Eye (tissue), 1 donor: ENCODE data around the gene HDDC2.
"Not testable (repeated sequence)": the region's sequence is repeated elsewhere in the genome, so short reads cannot be mapped to it uniquely, and the experiment has no call there.

Experiments used
- DNase-seq: peaks from one replicate; pipeline ENCODE4 v3.0.0-alpha.2; 2015

HDDC2 gene

DNA sequence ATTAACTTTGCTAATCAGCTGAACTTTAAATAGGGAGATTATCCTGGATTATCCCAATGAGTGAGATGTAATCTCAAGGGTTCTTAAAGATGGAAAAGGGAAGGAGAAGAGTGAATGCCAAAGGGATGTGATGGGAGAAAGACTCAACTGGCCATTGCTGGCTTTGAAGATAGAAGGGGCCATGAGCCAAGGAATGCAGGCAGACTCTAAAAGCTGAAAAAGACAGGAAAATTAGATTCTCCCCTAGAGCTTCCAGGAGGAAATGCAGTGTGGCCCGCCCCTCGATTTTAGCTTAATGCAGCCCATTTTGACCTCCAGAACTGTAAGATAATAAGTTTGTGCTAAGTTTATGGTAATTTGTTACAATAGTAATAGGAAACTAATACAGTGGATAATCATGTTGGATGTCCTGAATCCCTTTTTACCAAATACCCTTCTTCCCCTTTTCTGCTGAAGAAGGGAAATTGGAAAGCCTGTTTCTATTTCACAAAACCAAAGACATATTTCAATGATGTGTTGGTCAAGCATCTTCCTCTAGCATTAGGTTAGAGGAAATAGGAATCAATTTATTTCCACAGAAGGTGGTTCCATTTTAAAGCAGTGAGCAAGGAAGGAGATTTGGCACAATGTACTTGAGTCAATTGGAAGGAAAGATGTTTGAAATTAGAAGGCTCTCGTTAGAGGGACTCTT, 3.3 kb upstream of the HDDC2 start:
- no peak for DNase-seq

DNA sequence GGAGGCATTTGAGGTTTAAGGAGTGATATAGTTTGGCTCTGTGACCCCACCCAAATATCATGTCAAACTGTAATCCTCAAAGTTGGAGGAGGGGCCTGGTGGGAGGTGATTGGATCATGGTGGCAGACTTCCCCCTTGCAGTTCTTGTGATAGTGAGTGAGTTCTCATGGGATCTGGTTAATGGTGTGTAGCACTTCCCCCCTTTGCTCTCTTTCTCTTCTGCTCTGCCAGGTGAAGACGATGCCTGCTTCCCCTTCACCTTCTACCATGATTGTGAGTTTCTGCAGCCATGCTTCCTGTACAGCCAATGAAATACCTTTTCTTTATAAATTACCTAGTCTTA, 1.7 kb upstream of the HDDC2 start:
- no peak for DNase-seq

DNA sequence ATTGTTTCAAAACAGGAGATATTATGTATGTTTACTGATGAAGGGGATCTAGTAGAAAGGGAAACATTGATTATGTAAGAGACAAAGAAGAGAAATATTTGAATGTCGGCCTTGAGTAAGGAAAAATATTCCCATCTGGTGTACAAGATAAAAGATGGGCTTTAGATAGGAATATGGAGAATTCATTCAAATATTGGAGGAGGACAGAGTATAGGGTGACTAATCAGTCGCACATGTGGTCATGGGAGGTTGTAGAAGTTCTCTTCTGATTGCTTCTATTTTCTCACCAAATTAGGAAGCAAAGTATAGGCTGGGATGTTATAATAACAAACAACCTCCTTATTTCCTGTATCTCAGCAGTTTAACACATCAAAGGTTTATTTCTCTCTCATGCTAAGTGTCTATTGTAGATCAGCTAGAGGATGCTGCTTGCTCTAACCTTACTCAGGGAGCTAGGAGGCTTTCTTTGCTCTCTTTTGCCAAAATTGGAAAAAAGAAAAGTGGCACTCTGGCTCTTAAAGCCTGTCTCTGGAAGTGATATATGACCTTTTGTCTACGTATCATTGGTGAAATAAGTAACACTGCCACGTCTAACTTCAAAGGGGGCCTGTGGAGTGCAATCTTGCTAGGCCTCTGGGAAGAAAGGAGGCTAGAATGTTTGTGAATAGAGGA, 1.2 kb upstream of the HDDC2 start:
- DNase-seq = no peak

DNA sequence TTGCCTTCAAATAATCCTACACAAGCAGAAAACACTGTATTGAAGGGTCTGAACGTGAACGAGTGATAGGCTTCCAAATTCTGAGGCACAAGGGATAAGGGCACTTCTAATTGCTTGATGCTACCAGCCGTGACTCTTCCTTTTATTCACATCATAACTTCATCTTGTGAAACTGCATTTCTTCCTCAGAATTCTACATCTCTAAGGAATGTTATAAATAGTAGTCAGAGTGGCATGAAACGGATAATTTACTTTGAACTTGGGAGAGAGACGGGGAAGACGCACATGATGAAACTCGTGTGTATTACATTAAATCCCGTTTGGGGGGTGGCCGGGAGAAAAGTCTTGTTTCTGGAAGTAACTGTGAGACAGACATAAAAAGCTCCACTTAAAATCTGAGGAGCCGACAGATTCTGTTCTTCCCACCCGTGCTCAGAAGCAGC, 754 bp downstream of the HDDC2 start:
- no peak for DNase-seq

DNA sequence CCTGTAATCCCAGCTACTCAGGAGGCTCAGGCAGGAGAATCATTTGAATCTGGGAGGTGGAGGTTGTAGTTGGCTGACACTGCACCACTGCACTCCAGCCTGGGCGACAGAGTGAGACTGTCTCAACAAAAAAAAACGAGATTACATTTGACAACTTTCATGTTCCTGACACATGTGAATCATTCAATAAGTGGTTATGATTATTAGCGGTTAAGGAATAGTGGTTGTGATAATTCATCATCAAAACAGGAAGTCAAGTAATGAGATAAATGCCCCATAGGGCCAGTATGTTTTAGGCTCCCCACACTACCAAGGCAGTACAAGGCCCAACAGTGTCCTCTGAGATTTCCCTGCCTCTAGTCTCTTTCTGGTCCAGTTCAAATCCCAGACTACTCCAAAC, 2.5 kb downstream of the HDDC2 start:
- no peak for DNase-seq

DNA sequence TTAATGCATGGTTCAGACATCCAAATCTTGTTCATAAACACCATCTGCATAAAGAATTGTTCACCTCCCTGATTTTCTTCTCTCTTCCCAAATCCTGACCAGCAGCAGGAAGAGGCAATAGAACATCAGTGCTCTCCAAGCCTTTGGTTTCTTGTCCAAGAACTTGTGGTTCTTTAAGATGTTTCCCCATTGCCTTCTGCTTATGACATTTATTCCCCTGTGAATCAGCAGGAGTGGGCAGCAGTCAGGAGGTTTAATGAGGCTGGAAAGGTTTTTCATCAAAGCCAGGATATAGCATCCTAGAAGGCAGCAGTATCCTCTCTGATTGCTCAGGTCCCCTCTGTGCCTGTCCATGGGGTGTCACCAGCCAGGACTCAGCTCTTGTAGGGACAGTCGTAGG, 5.3 kb downstream of the HDDC2 start:
- DNase-seq = no peak

DNA sequence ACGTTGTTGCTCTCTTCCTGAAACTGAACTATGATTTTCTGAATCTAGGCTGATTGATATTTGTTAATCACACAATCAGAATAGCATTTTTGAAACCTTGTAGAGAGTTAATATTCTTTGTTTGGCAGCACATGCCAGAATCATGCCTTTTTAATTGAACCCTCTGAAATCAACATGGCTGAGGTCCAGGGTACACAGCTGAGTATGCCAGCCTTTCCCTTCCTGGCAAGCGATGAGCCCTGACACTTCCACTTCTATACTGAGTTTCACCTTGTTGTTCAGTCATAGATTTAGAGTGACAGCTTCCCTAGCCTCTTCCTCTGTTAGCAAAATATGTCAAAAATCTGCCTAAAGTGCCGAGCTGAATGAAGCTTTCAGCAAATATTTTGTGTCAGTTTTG, 6.8 kb downstream of the HDDC2 start:
- DNase-seq = no peak

DNA sequence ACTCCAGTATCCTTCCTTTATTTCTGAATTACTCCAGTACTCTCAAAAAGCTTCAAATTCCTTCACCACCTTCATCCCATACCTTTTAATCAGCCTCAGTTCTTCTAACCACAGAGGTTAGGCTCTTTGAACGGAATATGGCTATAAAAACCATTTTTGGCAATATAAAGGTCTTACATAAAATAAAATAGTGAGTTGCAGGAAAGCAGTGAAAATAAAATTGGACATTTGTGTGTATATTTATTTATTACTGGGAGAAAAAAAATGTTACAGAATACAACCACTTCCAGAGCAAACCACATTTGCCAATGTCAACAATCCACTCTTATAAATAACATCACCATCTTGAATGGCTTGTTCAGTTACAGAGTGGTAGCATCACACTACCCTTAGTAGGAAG, 7.7 kb downstream of the HDDC2 start:
- DNase-seq = no peak

DNA sequence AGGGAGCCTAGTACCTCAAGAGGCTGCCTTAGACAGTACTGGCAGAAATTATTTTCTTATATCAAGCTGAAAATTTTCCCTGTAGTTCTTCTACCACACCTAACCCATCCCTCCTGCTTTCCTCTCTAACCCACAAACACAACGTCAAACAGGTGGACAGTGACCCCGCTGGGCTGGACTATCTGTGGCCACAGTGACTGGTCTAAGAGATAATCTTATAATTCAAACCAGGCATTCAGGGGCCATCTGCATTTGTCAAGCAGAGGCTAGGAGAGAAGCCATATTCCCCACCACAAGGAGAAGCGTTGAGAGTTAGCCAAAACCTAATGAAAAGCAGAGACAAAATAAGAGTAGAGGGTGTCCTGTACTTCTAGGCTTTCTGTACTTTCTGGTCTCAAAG, 8.2 kb downstream of the HDDC2 start:
- DNase-seq = no peak

DNA sequence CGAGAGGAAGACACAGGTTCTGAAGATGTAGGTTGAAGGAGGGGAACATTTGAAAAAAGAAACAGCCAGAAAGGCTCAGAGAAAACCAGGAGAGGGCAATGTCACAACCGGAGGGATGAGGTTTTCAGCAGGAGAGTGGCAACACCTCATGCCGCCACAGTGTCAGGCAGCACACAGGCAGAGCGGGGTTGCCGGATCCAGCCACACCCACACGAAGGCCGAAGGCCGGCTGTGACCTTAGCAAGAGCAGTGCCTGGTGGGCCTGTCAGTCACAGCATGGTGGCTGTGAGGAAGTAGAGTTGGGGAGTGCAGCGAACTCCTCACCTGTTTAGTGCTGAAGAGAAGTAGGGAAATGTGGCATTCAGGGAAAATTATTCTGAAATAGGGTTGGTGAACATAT, 14.0 kb downstream of the HDDC2 start:
- DNase-seq = no peak

DNA sequence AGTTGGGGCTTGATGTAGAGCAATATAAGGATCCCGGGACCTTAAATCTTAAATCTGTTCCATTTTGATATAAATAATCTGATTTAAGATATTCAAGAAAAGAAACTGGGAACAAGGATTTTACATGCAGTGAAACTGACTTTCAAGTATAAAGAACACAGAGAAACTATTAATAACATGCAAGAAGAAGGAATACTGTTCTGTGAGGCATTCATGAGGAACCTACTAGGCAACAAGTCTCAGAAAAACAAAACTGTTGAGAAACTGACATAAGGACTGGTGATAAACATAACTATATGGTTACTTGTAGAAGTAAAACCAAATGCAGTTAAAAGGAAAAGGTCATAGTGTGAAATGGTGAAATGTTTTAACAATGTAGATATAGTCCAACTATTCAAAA, 15.8 kb downstream of the HDDC2 start:
- no peak for DNase-seq

DNA sequence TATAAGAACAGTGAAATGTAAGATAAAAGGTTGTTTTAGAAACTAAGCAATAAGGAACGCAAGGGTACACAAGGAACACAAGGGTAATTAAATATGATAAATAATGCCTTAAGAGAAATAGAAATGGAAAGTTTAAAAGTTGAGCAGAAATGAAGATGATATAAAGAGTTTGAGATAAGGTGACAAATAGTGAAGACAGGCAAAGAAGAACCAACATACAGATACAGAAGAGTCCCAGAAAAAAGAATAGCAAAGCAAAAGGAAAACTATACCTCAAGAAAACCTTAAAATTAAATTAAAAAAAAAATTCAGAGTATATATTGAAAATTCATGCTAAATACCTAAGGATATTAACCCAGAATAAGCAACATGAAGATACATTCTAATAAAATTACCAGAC, 16.4 kb downstream of the HDDC2 start:
- DNase-seq = no peak

DNA sequence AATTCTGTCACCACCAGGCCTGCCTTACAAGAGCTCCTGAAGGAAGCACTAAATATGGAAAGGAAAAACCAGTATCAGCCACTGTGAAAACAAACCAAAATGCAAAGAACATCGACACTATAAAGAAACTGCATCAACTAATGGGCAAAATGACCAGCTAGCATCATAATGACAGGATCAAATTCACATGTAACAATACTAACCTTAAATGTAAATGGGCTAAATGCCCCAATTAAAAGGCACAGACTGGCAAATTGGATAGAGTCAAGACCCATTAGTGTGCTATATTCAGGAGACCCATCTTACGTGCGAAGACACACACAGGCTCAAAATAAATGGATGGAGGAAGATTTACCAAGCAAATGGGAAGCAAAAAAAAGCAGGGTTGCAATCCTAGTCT, 19.3 kb downstream of the HDDC2 start:
- not testable (repeated sequence) for DNase-seq

DNA sequence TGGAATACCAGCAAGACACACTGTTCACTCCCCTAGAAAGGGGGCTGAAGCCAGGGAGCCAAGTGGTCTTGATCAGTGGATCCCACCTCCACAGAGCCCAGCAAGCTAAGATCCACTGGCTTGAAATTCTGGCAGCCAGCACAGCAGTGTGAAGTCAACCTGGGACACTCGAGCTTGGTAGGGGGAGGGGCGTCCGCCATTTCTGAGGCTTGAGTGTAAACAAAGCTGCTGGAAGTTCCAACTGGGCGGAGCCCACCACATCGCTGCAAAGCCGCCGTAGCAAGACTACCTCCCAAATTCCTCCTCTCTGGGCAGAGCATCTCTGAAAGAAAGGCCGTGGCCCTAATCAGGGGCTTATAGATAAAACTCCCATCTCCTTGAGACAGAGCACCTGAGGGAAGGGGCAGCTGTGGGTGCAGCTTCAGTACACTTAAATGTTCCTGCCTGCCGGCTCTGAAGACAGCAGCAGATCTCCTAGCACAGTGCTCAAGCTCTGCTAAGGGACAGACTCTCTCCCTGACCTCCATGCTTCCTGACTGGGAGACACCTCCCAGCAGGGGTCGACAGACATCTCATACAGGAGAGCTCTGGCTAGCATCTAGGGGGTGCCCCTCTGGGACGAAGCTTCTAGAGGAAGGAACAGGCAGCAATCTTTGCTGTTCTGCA, 21.3 kb downstream of the HDDC2 start:
- DNase-seq = not testable (repeated sequence)

DNA sequence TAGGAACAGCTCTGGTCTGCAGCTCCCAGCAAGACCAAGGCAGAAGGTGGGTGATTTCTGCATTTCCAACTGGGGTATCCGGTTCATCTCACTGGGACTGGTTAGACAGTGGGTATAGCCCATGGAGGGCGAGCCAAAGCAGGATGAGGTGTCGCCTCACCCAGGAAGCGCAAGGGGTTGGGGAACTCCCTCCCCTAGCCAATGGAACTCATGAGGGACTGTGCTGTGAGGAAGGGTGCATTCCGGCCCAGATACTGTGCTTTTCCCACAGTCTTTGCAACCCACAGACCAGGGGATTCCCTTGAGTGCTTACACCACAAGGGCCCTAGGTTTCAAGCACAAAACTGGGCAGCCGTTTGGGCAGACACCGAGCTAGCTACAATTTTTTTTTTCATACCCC, 21.8 kb downstream of the HDDC2 start:
- no peak for DNase-seq

DNA sequence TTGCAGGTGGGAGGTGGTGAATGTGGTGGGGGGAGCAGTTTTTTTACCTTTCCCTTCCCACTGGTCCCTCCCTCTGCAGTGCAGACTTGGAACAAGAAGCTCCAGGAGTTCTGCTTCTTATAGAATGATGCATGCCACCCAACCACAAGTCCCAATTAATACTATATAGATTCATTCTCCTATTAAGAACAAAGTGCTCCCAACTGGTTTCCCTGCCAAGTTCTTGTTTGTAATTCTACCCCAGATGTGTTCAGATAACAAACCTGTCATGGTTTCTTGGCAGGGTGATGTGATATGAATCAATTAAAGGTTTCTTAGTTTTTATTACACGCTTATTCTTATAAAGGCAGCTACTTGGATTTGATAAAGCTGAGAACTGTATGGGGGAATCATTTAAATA, 23.9 kb downstream of the HDDC2 start:
- no peak for DNase-seq

DNA sequence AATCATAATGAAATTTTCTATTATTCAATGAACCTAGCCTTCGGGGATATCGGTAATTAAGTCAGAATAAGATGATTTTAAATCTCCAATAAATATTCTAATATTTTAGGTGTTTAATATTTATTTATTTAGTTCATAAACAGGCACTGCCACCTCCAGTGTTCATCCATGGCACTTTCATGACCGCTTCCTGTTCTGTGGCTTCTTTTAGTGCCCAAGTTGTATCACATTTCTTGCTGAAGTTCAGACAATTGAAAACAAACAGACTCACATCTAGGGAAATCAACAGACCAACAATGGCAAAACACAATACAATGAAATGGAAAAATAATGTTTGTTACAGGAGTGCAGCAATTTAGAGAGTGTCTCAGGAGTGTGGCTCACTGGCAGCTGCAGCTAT, 26.0 kb downstream of the HDDC2 start:
- DNase-seq = no peak

DNA sequence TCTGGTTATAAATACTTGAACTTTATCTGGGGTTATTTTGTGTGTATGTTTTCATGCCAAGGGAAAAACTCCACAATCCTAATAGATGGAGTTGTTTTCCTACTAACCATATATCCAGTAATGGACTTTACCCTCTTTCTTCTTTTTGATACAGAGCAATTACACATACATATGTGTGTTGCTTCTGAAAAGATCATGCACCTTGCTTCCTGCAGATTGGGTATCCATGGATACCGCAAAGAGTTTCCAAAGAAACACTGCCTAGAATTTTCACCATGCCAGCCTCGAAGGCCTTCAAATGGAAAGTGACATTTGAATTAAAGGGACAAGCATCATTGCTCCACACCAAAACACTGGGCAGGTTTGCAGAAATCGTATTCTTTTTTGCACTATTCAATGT, 26.8 kb downstream of the HDDC2 start:
- DNase-seq = no peak

DNA sequence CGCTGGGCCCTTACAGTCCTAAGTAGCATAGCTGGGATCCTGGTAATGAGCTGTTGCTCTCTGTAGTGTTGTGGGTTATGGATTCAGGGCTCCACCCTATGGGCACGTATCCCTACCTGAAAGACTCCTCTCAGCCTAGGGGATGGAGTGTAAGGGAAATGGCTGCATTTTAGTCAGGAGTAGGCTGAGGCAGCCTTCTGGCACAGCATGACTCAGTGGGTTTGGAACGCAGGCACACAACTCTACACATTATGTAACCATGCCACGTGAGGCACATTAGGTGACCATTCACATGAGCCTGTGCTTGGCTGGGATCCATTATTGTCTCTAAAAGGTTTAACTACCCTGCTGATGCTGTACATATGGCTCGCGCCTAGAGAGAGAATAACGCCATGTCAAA, 27.8 kb downstream of the HDDC2 start:
- DNase-seq = no peak

DNA sequence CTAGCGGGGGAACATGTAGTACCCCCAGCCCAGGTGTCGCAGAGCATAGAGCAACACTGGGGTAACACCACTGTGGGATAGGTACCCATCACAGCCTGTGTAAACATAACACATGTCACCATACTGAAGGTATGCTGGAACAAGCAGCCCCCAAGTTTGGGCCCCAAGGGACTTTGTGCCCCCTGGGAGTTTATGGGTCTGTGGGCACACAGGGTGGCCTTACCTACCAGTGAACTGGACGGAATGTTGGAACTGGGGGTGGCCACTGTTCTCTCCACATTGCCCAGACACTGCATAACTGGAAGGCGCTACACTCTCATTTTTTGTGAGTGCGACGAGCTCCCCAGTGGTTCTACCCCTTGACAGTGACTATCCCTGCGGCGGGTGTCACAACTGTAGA, 28.5 kb downstream of the HDDC2 start:
- DNase-seq = no peak

DNA sequence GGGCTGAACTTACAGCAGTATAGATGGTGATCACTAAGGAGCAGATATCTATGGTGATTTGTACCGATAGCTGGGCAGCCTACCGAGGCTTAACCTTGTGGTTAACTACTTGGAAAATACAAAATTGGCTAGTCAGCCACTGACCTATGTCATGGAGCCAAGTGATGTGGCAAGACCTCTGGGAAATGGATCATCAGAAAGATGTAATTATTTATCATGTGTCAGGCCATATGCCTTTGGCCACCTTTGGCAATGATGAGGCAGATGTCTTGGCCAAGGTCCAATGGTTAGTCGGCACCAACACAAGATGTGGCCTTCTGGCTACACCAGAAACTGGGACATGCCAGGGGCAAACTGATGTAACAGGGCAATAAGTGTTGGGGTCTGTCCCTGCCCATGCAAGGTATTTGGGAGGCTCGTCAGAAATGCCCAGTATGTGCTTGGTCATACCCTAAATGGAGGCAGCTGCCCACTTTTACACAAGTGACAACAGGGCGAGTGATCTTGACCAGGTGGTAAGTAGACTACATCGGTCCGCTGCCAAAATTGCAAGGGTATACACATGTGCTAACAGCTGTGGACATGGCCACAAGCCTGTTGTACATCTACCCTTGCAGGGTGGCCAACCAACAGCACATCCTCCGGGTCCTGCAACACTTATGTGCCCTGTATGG, 30.1 kb downstream of the HDDC2 start:
- no peak for DNase-seq

DNA sequence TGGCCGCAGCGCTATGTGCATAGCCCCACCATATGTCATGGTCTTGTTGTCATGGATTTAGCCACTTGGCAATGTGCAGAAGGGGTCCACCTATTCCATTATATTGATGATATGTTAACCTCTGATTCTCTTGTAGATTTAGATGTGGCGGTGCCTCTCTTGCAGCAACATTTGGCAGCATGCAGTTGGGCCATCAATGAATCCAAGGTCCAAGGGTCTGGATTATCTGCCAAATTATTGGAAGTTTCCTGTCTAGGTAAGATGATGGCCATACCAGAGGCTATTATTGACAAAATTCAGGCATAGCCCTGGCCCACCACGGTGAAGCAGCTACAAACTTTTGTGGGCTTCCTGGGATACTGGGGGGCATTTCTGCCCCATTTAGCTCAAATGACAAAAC, 31.4 kb downstream of the HDDC2 start:
- DNase-seq = no peak

DNA sequence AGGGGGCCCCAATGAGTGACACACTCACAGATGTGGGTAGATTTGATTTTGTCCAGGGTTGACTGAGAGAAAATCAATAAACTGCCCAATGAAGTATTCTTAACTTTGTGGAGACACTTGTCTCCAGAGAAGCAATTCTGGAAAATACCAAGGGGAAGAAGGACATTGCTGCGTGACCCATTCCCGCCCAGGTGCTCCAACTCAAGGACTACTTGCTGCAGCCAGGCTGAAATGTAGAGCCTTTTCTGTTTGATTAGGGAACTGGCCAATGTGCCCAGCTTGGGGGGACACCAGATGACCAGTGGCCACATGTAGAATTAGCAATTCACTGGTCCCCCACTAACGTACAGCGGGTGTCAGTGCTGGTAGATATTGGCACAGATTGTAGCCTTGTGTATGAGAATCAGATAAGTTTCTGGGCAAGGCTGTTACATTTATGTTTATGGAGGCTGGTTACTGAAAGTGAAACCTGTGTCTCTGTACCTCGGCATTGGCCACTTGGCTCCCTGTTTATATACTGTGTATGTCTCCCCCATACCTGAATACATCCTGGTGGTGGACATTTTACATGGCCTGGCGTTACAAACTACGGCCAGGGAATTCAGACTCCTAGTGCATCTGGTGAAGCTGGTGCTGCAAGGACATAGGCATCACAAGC, 32.3 kb downstream of the HDDC2 start:
- DNase-seq = no peak
